Measurements from ENCODE around the gene CNGA4. TPM values are rescaled to one million over a fixed set of nuclear protein-coding genes. Genes with fewer than 3 reads are reported as not detected.

CNGA4 gene
- total RNA-seq, 2 experiments from 2014 or later = 0.16 TPM; not detected in 1

- H3K9me3 ChIP-seq (ENCODE audit: control insufficient read depth in 1 of 2, insufficient read depth in 1 of 2, low read length in 2 of 2) = no peaks in the 10 kb centered on the region
- peak in 3 of 14 experiments; percentile 50 to 67 (median 52) for DNase-seq
- no peak overlapping the region for H3K4me3 ChIP-seq (ENCODE audit: low read length)
- no peak for TF ChIP-seq CTCF (IDR thresholded peaks at IDR 0.05)
- CTCF ChIA-PET = no interaction called here
- Mint-ChIP-seq H3K27ac (no peak overlapping the region), H3K4me3 (no peak overlapping the region), H3K9me3 (no peaks in the 10 kb centered on the region), H3K4me1 (ENCODE audit: low read depth) (peaks cover 22% of the 10 kb centered on the region), H3K27me3 (no peaks in the 10 kb centered on the region), H3K36me3 (ENCODE audit: low read depth) (peaks cover 30% of the 10 kb centered on the region)
- peak; percentile 37 for ATAC-seq (ENCODE audit: poor library complexity)
- H3K27ac ChIP-seq (ENCODE audit: low read depth in 1 of 2, low read length in 2 of 2) = no peak overlapping the region
- H3K36me3 ChIP-seq (ENCODE audit: insufficient read depth, low read length) = peaks cover 14% of the 10 kb centered on the region
- intact Hi-C loops (cut with DNase I, micrococcal nuclease) = no loop called here
- POLR2A ChIA-PET = no interaction called here
- no peaks in the 10 kb centered on the region for H3K27me3 ChIP-seq (ENCODE audit: control insufficient read depth in 1 of 2, insufficient read depth in 2 of 2, low read length in 2 of 2)
- peaks cover 14% of the 10 kb centered on the region for H3K4me1 ChIP-seq (ENCODE audit: insufficient read depth, low read length)
These were observed 35.6 kb upstream of the CNGA4 start for GRCh38 chr11:6203327-6203726.

GRCh38 chr11:6204706-6205105 is 34.2 kb upstream of the CNGA4 start:
- H3K4me1 ChIP-seq (ENCODE audit: insufficient read depth, low read length) = peaks cover 14% of the 10 kb centered on the region
- DNase-seq = peak in 2 of 14 experiments; percentile 40 to 50
- CTCF ChIA-PET = no interaction called here
- H3K27ac ChIP-seq (ENCODE audit: low read depth in 1 of 2, low read length in 2 of 2) = no peak overlapping the region
- POLR2A ChIA-PET = no interaction called here
- no peak for TF ChIP-seq CTCF (IDR thresholded peaks at IDR 0.05)
- Mint-ChIP-seq H3K27me3 (no peaks in the 10 kb centered on the region), H3K36me3 (ENCODE audit: low read depth) (peaks cover 41% of the 10 kb centered on the region), H3K27ac (no peak overlapping the region), H3K4me3 (no peak overlapping the region), H3K4me1 (ENCODE audit: low read depth) (peaks cover 22% of the 10 kb centered on the region), H3K9me3 (no peaks in the 10 kb centered on the region)
- no peak for ATAC-seq (ENCODE audit: poor library complexity)
- no peaks in the 10 kb centered on the region for H3K9me3 ChIP-seq (ENCODE audit: control insufficient read depth in 1 of 2, insufficient read depth in 1 of 2, low read length in 2 of 2)
- H3K27me3 ChIP-seq (ENCODE audit: control insufficient read depth in 1 of 2, insufficient read depth in 2 of 2, low read length in 2 of 2) = no peaks in the 10 kb centered on the region
- intact Hi-C loops (cut with DNase I, micrococcal nuclease) = no loop called here
- H3K4me3 ChIP-seq (ENCODE audit: low read length) = no peak overlapping the region
- H3K36me3 ChIP-seq (ENCODE audit: insufficient read depth, low read length) = peaks cover 20% of the 10 kb centered on the region

- H3K4me3 ChIP-seq (ENCODE audit: low read length) = no peak within 1 kb of the TSS
- no peaks in the 10 kb centered on the region for H3K9me3 ChIP-seq (ENCODE audit: control insufficient read depth in 1 of 2, insufficient read depth in 1 of 2, low read length in 2 of 2)
- no peak within 1 kb of the TSS for H3K27ac ChIP-seq (ENCODE audit: low read depth in 1 of 2, low read length in 2 of 2)
- H3K4me1 ChIP-seq (ENCODE audit: insufficient read depth, low read length) = peaks cover 14% of the 10 kb centered on the region
- ATAC-seq (ENCODE audit: poor library complexity) (no peak), DNase-seq (no peak)
- Mint-ChIP-seq H3K27me3 (no peaks in the 10 kb centered on the region), H3K4me3 (no peak within 1 kb of the TSS), H3K36me3 (ENCODE audit: low read depth) (peaks cover 47% of the 10 kb centered on the region), H3K4me1 (ENCODE audit: low read depth) (peaks cover 22% of the 10 kb centered on the region), H3K9me3 (no peaks in the 10 kb centered on the region), H3K27ac (no peak within 1 kb of the TSS)
- intact Hi-C loops (cut with DNase I, micrococcal nuclease) = no loop called here
- ChIA-PET POLR2A (no interaction called here), CTCF (no interaction called here)
- no peaks in the 10 kb centered on the region for H3K27me3 ChIP-seq (ENCODE audit: control insufficient read depth in 1 of 2, insufficient read depth in 2 of 2, low read length in 2 of 2)
- TF ChIP-seq CTCF (IDR thresholded peaks at IDR 0.05) = no peak
- peaks cover 26% of the 10 kb centered on the region for H3K36me3 ChIP-seq (ENCODE audit: insufficient read depth, low read length)
These were observed 33.5 kb upstream of the CNGA4 start, which contains the start of gene C11orf42 for GRCh38 chr11:6205366-6205765. C11orf42 (plus strand) TSS chr11:6205557; CDS start chr11:6205616, 59 bp downstream.
